Psoas muscle (tissue), 8 donors: ENCODE data around the gene ANKMY1. TPM values are rescaled to one million over a fixed set of nuclear protein-coding genes. Genes with fewer than 3 reads are reported as not detected.
A peak's percentile ranks its signal among the peaks of the same experiment; 100 is the strongest.

Experiments used
- ATAC-seq, 4 donors: fragments of 200-7000 bp; cut with Tn5 transposase; one replicate each; pipeline ENCODE4 v1.9.1; 2020; ENCODE audit warnings: moderate library complexity in 3 of 4, mild to moderate bottlenecking in 2 of 4
- DNase-seq, 2 donors: peaks; one replicate each; pipeline ENCODE4 v3.0.0-alpha.2; 2020
- H3K27ac ChIP-seq: fragments of 200-600 bp; one replicate; pipeline ENCODE4 v1.8.0; 2022
- H3K27me3 ChIP-seq, 3 donors: fragments of 200-600 bp in 1 of 3; one replicate each; pipeline versions ENCODE4 v1.6.1 to v1.8.0; 2013 to 2022; ENCODE audit warnings: low read length in 2 of 3, mild to moderate bottlenecking in 2 of 3, moderate library complexity in 1 of 3; ENCODE audit not compliant: insufficient read depth in 3 of 3
- H3K36me3 ChIP-seq, 2 donors: fragments of 200-600 bp in 1 of 2; one replicate each; pipeline versions ENCODE4 v1.6.1 to v1.8.0; 2013 to 2022; ENCODE audit warnings: low read depth in 1 of 2, mild to moderate bottlenecking in 1 of 2, moderate library complexity in 1 of 2; ENCODE audit not compliant: insufficient read depth in 1 of 2
- H3K4me1 ChIP-seq: fragments of 200-600 bp; one replicate; pipeline ENCODE4 v1.8.0; 2022
- H3K4me3 ChIP-seq: fragments of 200-600 bp; one replicate; pipeline ENCODE4 v1.8.0; 2022; ENCODE audit warnings: mild to moderate bottlenecking
- H3K9me3 ChIP-seq: fragments of 200-600 bp; one replicate; pipeline ENCODE4 v1.8.0; 2022
- CTCF ChIP-seq: fragments of 200-600 bp; IDR thresholded peaks from one replicate; pipeline ENCODE4 v1.8.0; 2022; ENCODE audit warnings: antibody characterized with exemption
- WGBS, 3 donors: extraction: QIAGEN DNeasy Blood & Tissue Kit; methylation state at CpG; one replicate each; pipeline versions ENCODE4 v1.1.6 to v1.1.7; 2013; 5-methylcytosine and 5-hydroxymethylcytosine counted together
- intact Hi-C, 2 donors: fragments of 100-400 bp; cut with DNase I; formaldehyde crosslinking; loops; one replicate each; pipeline versions ENCODE4 v1.11.0 to v1.14.2; 2022
- polyA plus RNA-seq, 3 donors: library from polyadenylated mRNA; stranded (reverse); fragments of 200-250 nt; gene quantifications; one replicate each; pipeline ENCODE4 v1.2.3, GENCODE V29; 2013
- total RNA-seq, 4 donors: library from RNA; stranded (reverse); fragmentation: NEBNext Ultra II Directional in 2 of 4; extraction: Animal tissue kit (Norgen Biotek cat#: 25700) in 2 of 4; gene quantifications; one replicate each; pipeline versions ENCODE4 v1.2.1 to v1.2.4, GENCODE V29; 2021 to 2023
- donor health status: healthy with polysubstance abuse.
- donor health status: DM: no; HTN: no; CAD: no; lungs with moderate emphysema.
- donor health status: Bipolar disorder and iron deficiency.
- donor health status: healthy.
- donor health status: DM: yes; HTN: yes; CAD: no.
- donor health status: DM: no; HTN: no; CAD: no.
- donor health status: DM: no; HTN: no; CAD: no.
- donor health status: DM: yes; HTN: yes; CAD: no.

ANKMY1 gene
- total and polyA plus RNA-seq, 7 donors, result 1.4 to 5.8 (median 3.0) TPM

GRCh38 chr2:240440704-240441320 lies 117.0 kb downstream of the ANKMY1 start:
- ATAC-seq, result no peak
- intact Hi-C loops, result no loop called here
- H3K27ac ChIP-seq, result peak overlapping the region; percentile 65
- H3K4me1 ChIP-seq, result peaks cover 60% of the 10 kb centered on the region
- no peak for TF ChIP-seq CTCF
- peak; percentile 8 to 32 for DNase-seq
- peak overlapping the region; percentile 18 for H3K4me3 ChIP-seq
- H3K36me3 ChIP-seq, result peaks cover 0 to 11% of the 10 kb centered on the region in 2 donors
- no peaks in the 10 kb centered on the region for H3K27me3 ChIP-seq
- H3K9me3 ChIP-seq, result no peaks in the 10 kb centered on the region
- WGBS, 3 donors, result 71 to 81% (median 72%) methylated on average over 17 of the region's 18 CpGs

GRCh38 chr2:240440251-240440650 lies 117.5 kb downstream of the ANKMY1 start:
- WGBS, 3 donors, result 90 to 95% (median 92%) methylated on average over 10 to 11 of the region's 12 CpGs
- TF ChIP-seq CTCF, result no peak
- H3K36me3 ChIP-seq, result peaks cover 0 to 7% of the 10 kb centered on the region in 2 donors
- H3K4me1 ChIP-seq, result peaks cover 60% of the 10 kb centered on the region
- intact Hi-C loops, result no loop called here
- no peak overlapping the region for H3K27ac ChIP-seq
- DNase-seq (peak in 1 of 2 donors; percentile 24), ATAC-seq (no peak)
- no peak overlapping the region for H3K4me3 ChIP-seq
- H3K27me3 ChIP-seq, result no peaks in the 10 kb centered on the region
- no peaks in the 10 kb centered on the region for H3K9me3 ChIP-seq

DNA sequence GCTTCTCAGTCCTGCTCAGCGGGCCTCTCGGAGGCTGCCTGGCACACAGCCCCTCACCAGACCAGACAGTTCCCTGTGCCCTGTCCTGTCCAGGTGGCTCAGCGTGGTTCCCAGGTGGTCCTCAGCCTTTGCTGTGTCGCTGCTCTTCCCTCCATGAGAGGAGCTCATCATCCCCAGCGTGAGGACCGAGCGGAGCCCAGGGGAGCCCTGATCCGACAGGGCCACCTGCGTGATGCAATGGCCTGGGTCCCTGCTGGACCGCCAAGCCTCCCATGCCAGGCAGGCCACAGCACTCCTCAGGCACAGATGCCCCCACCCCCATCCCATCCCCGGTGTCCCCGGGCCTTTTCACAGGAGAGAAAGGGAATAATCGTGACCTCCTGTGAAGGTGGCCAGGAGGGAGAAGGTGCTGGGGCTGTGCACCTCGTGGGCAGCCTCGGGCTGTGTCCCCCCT lies 118.1 kb downstream of the ANKMY1 start:
- DNase-seq, result peak in 1 of 2 donors; percentile 54
- H3K27me3 ChIP-seq, result no peaks in the 10 kb centered on the region
- H3K9me3 ChIP-seq, result no peaks in the 10 kb centered on the region
- WGBS, 3 donors, result 80 to 93% (median 82%) methylated on average over 15 of the region's 15 CpGs
- intact Hi-C loops, result loop anchor here in 1 of 2 donors (2.0 to 5.0 kb wide), 2 partner anchors 55 to 67 kb away; no protein-coding TSS in a partner anchor
- TF ChIP-seq CTCF, result no peak
- peaks cover 60% of the 10 kb centered on the region for H3K4me1 ChIP-seq
- H3K27ac ChIP-seq, result peak overlapping the region; percentile 96
- H3K36me3 ChIP-seq, result peaks cover 0 to 3% of the 10 kb centered on the region in 2 donors
- no peak for ATAC-seq
- H3K4me3 ChIP-seq, result no peak overlapping the region

GRCh38 chr2:240438810-240439697 lies 118.7 kb downstream of the ANKMY1 start:
- Histone ChIP-seq H3K9me3 (no peaks in the 10 kb centered on the region), H3K4me3 (peak overlapping the region; percentile 91), H3K27ac (peak overlapping the region; percentile 96), H3K27me3 (no peaks in the 10 kb centered on the region), H3K4me1 (peaks cover 57% of the 10 kb centered on the region), H3K36me3 (no peaks in the 10 kb centered on the region)
- TF ChIP-seq CTCF, result no peak
- WGBS, 3 donors, result 53 to 79% (median 57%) methylated on average over 25 of the region's 25 CpGs
- intact Hi-C loops, result loop anchor here in 1 of 2 donors (1.0 to 5.0 kb wide), 3 partner anchors 54 to 206 kb away; no protein-coding TSS in a partner anchor
- ATAC-seq, result peak in 3 of 4 donors; percentile 31 to 63 (median 63)
- peak; percentile 46 to 87 for DNase-seq
